Right ventricle myocardium superior (tissue), 1 donor: ENCODE results near the gene LST1. TPM values are rescaled to one million over a fixed set of nuclear protein-coding genes. Genes with fewer than 3 reads are reported as not detected.

ENCODE experiments used
- ATAC-seq: fragments of 200-7000 bp; cut with Tn5 transposase; one replicate; pipeline ENCODE4 v1.9.1; 2020; ENCODE audit warnings: mild to moderate bottlenecking; ENCODE audit not compliant: poor library complexity
- DNase-seq: peaks from one replicate; pipeline ENCODE4 v3.0.0-alpha.2; 2020
- intact Hi-C: fragments of 100-400 bp; cut with DNase I; formaldehyde crosslinking; loops from one replicate; pipeline ENCODE4 v1.11.2; 2022
- microRNA-seq: library from miRNA; unstranded; fragments of <30 nt; microRNA quantifications from one replicate; pipeline ENCODE4 v1.2.0, GENCODE V29; 2020
- total RNA-seq: library from RNA; stranded (reverse); fragmentation: NEBNext Ultra II Directional; extraction: Animal tissue kit (Norgen Biotek cat#: 25700); gene quantifications from one replicate; pipeline ENCODE4 v1.2.1, GENCODE V29; 2021
- donor health status: DM: no; HTN: yes; CAD: no; lungs with severe emphysema.

The LST1 gene
- total RNA-seq, 1 donor from 2014 or later: 5.5 TPM

DNA sequence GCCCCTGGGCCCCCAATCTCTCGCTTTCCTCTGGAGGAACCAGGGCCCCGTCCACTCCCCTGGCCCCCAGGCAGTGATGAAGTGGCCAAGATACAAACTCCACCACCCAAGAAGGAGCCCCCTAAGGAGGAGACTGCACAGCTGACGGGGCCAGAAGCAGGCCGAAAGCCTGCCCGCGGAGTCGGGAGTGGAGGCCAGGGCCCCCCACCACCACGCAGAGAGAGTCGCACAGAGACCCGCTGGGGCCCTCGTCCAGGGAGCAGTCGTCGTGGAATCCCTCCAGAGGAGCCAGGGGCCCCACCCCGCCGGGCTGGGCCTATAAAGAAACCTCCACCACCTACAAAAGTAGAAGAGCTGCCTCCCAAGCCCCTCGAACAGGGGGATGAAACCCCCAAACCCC is 45.1 kb downstream of the LST1 start:
- ATAC-seq: no peak
- intact Hi-C loops: no loop called here
- no peak for DNase-seq

DNA sequence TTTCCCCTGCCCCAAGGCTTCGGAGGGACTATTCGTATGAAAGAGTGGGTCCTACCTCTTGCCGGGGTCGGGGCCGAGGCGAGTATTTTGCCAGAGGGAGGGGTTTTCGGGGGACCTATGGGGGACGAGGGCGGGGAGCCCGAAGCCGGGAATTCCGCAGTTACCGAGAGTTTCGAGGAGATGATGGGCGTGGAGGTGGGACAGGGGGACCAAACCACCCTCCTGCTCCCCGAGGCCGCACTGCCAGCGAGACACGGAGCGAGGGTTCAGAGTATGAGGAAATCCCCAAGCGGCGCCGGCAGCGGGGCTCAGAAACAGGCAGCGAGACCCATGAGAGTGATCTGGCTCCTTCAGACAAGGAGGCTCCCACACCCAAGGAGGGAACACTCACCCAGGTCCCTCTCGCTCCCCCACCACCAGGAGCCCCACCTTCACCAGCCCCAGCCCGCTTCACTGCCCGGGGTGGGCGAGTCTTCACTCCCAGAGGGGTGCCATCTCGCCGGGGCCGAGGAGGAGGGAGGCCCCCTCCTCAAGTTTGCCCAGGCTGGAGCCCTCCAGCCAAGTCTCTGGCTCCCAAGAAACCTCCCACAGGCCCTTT is 45.7 kb downstream of the LST1 start:
- peak; percentile 4 for ATAC-seq
- no peak for DNase-seq
- intact Hi-C loops: no loop called here

- intact Hi-C loops: no loop called here
- peak; percentile 9 for ATAC-seq
- no peak for DNase-seq
Observed at GRCh38 chr6:31632279-31632946, 46.3 kb downstream of the LST1 start.

DNA sequence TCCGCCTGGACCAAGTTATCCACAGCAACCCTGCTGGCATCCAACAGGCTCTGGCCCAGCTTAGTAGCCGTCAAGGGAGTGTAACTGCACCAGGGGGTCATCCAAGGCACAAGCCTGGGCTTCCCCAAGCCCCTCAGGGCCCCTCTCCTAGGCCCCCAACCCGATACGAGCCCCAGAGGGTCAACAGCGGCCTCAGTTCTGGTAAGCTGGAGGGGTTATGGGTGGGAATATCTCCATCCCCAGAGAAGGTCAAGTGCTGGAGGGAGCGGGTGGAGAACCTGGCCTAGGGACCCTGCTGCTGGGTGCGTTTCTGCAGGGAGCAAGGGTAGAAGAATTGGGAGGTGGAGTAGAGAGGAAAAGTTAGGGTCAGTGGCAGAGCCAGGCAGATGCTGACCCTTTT is 47.4 kb downstream of the LST1 start:
- DNase-seq (no peak), ATAC-seq (no peak)
- intact Hi-C loops: no loop called here

- intact Hi-C loops: no loop called here
- ATAC-seq (no peak), DNase-seq (no peak)
Observed at GRCh38 chr6:31634131-31634530, 48.1 kb downstream of the LST1 start.

- DNase-seq (no peak), ATAC-seq (no peak)
- intact Hi-C loops: no loop called here
Observed at GRCh38 chr6:31634969-31635575, 49.0 kb downstream of the LST1 start.

DNA sequence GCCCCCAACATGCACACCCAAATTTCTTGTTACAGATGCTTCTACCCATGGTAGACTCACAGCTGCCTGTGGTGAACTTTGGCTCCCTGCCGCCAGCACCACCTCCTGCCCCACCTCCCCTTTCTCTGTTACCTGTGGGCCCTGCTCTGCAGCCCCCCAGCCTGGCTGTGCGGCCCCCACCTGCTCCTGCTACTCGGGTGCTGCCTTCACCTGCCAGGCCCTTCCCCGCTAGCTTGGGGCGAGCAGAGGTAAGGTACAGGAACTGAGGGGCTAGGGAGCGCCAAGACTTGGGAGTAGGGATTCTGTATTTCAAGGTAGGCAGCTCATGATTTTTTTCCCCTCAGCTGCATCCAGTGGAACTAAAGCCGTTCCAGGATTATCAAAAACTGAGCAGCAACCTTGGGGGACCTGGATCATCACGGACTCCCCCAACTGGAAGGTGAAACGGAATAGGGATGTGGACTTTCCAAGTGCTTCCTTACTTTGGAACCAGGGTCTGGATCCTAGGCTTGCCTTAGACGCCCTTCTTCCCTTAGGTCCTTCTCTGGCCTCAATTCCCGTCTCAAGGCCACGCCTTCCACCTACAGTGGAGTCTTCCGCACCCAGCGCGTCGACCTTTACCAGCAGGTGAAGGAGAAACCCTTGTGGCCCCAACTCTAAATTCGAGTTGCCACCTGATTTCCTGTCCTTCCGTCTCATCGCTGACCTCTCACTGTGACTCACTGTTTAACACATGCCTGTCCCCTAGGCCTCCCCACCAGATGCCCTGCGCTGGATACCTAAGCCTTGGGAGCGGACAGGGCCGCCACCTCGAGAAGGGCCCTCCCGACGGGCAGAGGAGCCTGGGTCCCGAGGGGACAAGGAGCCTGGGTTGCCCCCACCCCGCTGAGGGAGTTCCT is 50.9 kb downstream of the LST1 start:
- DNase-seq (no peak), ATAC-seq (no peak)
- intact Hi-C loops: no loop called here

Small RNA genes within 50 kb of the gene (microRNA-seq; reads per million reads assigned to microRNA genes)
- gene MIR6832: not detected

Other genes with a start within 250 kb of the LST1 start
- gene HLA-B, start 229.1 kb upstream of the LST1 start, total RNA-seq: 398 TPM
- 9.2 TPM for gene MICA, start 182.7 kb upstream of the LST1 start, total RNA-seq
- 1.3 TPM for gene MICB, start 88.1 kb upstream of the LST1 start, total RNA-seq
- gene MCCD1, start 57.3 kb upstream of the LST1 start, total RNA-seq: not detected
- gene DDX39B, start 44.3 kb upstream of the LST1 start, total RNA-seq: 145 TPM
- gene ATP6V1G2, start 39.7 kb upstream of the LST1 start, total RNA-seq: 2.3 TPM
- 9.2 TPM for gene NFKBIL1, start 38.7 kb upstream of the LST1 start, total RNA-seq
- not detected for gene LTA, start 14.0 kb upstream of the LST1 start, total RNA-seq
- 0.59 TPM for gene TNF, start 10.7 kb upstream of the LST1 start, total RNA-seq
- gene LTB, start 3.9 kb upstream of the LST1 start, total RNA-seq: not detected
- gene NCR3, start 6.7 kb downstream of the LST1 start, total RNA-seq: not detected
- gene AIF1, start 29.0 kb downstream of the LST1 start, total RNA-seq: 17.7 TPM
- 69.1 TPM for gene PRRC2A, start 34.4 kb downstream of the LST1 start, total RNA-seq
- gene BAG6, start 66.4 kb downstream of the LST1 start, total RNA-seq: 253 TPM
- 1.9 TPM for gene APOM, start 69.6 kb downstream of the LST1 start, total RNA-seq
- gene C6orf47, start 74.5 kb downstream of the LST1 start, total RNA-seq: 16.5 TPM
- gene GPANK1, start 78.7 kb downstream of the LST1 start, total RNA-seq: 19.2 TPM
- 95.1 TPM for gene CSNK2B, start 79.8 kb downstream of the LST1 start, total RNA-seq
- 2.8 TPM for gene LY6G5B, start 83.7 kb downstream of the LST1 start, total RNA-seq
- 1.3 TPM for gene LY6G5C, start 94.8 kb downstream of the LST1 start, total RNA-seq
- gene ABHD16A, start 117.0 kb downstream of the LST1 start, total RNA-seq: 27.9 TPM
- gene LY6G6F, start 120.6 kb downstream of the LST1 start, total RNA-seq: not detected
- gene LY6G6D, start 129.1 kb downstream of the LST1 start, total RNA-seq: not detected
- not detected for gene LY6G6C, start 135.5 kb downstream of the LST1 start, total RNA-seq
- gene MPIG6B, start 137.1 kb downstream of the LST1 start, total RNA-seq: 0.13 TPM
- 32.9 TPM for gene DDAH2, start 143.0 kb downstream of the LST1 start, total RNA-seq
- 86.8 TPM for gene CLIC1, start 150.3 kb downstream of the LST1 start, total RNA-seq
- gene MSH5, start 153.7 kb downstream of the LST1 start, total RNA-seq: 1.8 TPM
- 0.86 TPM for gene SAPCD1, start 176.4 kb downstream of the LST1 start, total RNA-seq
- 9.5 TPM for gene VWA7, start 191.1 kb downstream of the LST1 start, total RNA-seq
- 22.1 TPM for gene VARS1, start 209.5 kb downstream of the LST1 start, total RNA-seq
- gene LSM2, start 220.7 kb downstream of the LST1 start, total RNA-seq: 23.0 TPM
- 2.0 TPM for gene HSPA1L, start 229.0 kb downstream of the LST1 start, total RNA-seq
- 324 TPM for gene HSPA1A, start 229.3 kb downstream of the LST1 start, total RNA-seq
- 236 TPM for gene HSPA1B, start 241.5 kb downstream of the LST1 start, total RNA-seq